ENCODE measurements around the gene MICA. TPM values are rescaled to one million over a fixed set of nuclear protein-coding genes. Genes with fewer than 3 reads are reported as not detected.
"Not testable (repeated sequence)": the region's sequence is repeated elsewhere in the genome, so short reads cannot be mapped to it uniquely, and the experiment has no call there.

Gene MICA
- total RNA-seq, 4 donors from 2014 or later: 0.17 to 7.8 (median 5.0) TPM

DNA sequence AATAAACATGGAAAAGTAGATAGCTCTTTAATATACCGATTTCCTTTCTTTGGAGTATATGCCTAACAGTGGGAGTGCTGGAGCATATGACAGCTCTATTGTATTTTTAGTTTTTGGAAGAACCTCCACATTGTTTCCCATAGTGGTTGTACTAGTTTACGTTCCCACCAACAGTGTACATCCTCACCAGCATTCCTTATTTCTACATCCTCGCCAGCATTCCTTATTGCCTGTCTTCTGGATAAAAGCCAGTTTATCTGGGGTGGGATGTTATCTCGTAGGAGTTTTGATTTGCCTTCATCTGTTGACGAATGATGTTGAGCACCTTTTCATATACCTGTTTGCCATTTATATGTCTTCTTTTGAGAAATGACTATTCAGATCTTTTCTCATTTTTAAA is 2.6 kb downstream of the MICA start:
- TF ChIP-seq, protein P1, sequence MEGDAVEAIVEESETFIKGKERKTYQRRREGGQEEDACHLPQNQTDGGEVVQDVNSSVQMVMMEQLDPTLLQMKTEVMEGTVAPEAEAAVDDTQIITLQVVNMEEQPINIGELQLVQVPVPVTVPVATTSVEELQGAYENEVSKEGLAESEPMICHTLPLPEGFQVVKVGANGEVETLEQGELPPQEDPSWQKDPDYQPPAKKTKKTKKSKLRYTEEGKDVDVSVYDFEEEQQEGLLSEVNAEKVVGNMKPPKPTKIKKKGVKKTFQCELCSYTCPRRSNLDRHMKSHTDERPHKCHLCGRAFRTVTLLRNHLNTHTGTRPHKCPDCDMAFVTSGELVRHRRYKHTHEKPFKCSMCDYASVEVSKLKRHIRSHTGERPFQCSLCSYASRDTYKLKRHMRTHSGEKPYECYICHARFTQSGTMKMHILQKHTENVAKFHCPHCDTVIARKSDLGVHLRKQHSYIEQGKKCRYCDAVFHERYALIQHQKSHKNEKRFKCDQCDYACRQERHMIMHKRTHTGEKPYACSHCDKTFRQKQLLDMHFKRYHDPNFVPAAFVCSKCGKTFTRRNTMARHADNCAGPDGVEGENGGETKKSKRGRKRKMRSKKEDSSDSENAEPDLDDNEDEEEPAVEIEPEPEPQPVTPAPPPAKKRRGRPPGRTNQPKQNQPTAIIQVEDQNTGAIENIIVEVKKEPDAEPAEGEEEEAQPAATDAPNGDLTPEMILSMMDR (IDR thresholded peaks at IDR 0.05 in 4 of 5, conservative IDR thresholded peaks at IDR 0.05 in 1 of 5): no peak
- TF ChIP-seq POLR2A (IDR thresholded peaks at IDR 0.05): no peak
- Histone ChIP-seq H3K27me3 (no peaks in the 10 kb centered on the region), H3K4me3 (no peak overlapping the region), H3K4me1 (peaks cover 29 to 34% of the 10 kb centered on the region in 2 donors), H3K9me3 (no peaks in the 10 kb centered on the region), H3K36me3 (no peaks in the 10 kb centered on the region), H3K27ac (no peak overlapping the region)
- ATAC-seq (no peak), DNase-seq (no peak)
- in situ Hi-C loops (cut with MboI; ENCODE audit: low sequenced_read_pairs in 4 of 4): no loop called here
- intact Hi-C loops (cut with DNase I; ENCODE audit: low total_unique reads): no loop called here

DNA sequence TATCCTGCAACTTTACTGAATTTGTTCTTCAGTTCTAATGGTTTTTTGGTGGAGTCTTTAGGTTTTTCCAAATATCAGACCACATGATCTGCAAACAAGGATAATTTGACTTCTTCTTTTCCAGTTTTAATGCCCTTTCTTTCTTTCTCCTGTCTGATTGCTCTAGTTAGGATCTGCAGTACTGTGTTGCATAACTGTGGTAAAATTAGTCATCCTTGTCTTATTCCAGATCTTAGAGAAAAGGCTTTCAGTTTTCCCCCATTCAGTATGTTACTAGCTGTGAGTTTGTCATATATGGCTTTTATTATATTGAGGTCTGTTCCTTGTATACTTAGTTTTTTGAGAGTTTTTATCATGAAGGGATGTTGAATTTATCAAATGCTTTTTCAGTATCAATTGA is 4.3 kb downstream of the MICA start:
- peaks cover 0 to 16% of the 10 kb centered on the region in 2 donors for H3K36me3 ChIP-seq
- no peak overlapping the region for H3K4me3 ChIP-seq
- ATAC-seq (no peak), DNase-seq (no peak)
- no peaks in the 10 kb centered on the region for H3K9me3 ChIP-seq
- TF ChIP-seq, protein P1 (IDR thresholded peaks at IDR 0.05 in 4 of 5, conservative IDR thresholded peaks at IDR 0.05 in 1 of 5): no peak
- no peak for TF ChIP-seq POLR2A (IDR thresholded peaks at IDR 0.05)
- in situ Hi-C loops (cut with MboI; ENCODE audit: low sequenced_read_pairs in 4 of 4) (no loop called here), intact Hi-C loops (cut with DNase I; ENCODE audit: low total_unique reads) (no loop called here)
- H3K27me3 ChIP-seq: no peaks in the 10 kb centered on the region
- H3K27ac ChIP-seq: no peak overlapping the region
- H3K4me1 ChIP-seq: peaks cover 18 to 20% of the 10 kb centered on the region in 2 donors

DNA sequence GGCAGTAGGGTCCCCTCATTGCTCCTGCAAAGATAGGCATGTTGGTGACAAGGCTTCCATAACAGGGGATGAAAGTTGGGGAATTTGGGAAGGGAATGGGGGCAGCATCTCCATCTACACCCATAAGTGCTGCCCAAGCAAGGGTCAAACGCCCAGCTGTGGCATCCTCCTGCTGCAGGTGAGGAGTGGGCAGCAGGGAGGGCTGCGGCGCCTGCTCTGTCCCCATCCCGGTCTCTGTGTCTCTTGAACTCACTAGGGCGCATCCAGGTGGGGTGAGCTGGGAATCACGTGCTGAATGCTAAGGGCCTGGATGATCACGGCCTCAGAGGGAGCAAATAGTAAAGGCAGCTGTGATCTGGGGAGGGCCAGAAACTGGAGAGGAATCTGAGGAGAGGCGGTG is 9.1 kb downstream of the MICA start:
- Histone ChIP-seq H3K27ac (no peak overlapping the region), H3K36me3 (peaks cover 0 to 35% of the 10 kb centered on the region in 2 donors), H3K4me1 (peaks cover 2 to 8% of the 10 kb centered on the region in 2 donors), H3K9me3 (no peaks in the 10 kb centered on the region), H3K4me3 (no peak overlapping the region), H3K27me3 (no peaks in the 10 kb centered on the region)
- intact Hi-C loops (cut with DNase I; ENCODE audit: low total_unique reads): no loop called here
- no peak for ATAC-seq
- TF ChIP-seq POLR2A (IDR thresholded peaks at IDR 0.05): no peak
- TF ChIP-seq, protein P1 (IDR thresholded peaks at IDR 0.05 in 4 of 5, conservative IDR thresholded peaks at IDR 0.05 in 1 of 5): no peak
- no peak for DNase-seq
- in situ Hi-C loops (cut with MboI; ENCODE audit: low sequenced_read_pairs in 4 of 4): no loop called here

DNA sequence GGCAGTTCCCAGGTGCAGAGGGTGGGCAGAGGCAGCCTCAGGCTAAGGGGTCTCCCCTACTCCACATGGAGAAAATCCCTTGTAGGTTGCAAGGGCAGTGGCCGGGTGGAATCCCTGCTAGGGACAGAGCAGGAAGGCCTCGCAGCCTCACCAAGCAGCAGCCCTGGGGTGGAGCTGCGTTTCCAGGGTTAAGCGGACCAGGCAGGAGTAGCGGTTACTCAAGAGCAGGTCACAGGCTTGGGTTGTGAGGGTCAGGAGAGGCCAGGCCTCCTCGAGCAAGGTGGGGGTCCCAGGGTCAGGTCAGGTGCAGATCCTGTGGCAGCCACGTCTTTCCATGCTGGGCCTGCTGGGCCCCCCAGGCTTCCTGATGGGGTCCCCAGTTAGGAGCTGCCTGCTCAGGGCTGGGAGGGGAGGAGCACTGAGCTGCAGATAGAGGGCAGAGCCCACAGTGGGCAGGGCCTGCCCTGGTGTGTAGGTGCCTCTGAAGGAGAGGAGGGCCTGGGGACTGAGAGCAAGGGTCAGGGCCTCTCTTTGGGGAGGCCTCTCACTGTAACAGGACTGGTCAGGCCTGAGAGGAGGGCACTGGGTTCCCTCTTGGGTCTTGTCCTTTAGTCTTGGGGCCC is 10.9 kb downstream of the MICA start:
- H3K4me1 ChIP-seq; in situ Hi-C loops (cut with MboI; ENCODE audit: low sequenced_read_pairs in 4 of 4); H3K27ac ChIP-seq; intact Hi-C loops (cut with DNase I; ENCODE audit: low total_unique reads); H3K4me3 ChIP-seq; ATAC-seq; DNase-seq; H3K9me3 ChIP-seq; H3K27me3 ChIP-seq: not testable (repeated sequence)
- H3K36me3 ChIP-seq: peaks cover 0 to 35% of the 10 kb centered on the region in 2 donors

DNA sequence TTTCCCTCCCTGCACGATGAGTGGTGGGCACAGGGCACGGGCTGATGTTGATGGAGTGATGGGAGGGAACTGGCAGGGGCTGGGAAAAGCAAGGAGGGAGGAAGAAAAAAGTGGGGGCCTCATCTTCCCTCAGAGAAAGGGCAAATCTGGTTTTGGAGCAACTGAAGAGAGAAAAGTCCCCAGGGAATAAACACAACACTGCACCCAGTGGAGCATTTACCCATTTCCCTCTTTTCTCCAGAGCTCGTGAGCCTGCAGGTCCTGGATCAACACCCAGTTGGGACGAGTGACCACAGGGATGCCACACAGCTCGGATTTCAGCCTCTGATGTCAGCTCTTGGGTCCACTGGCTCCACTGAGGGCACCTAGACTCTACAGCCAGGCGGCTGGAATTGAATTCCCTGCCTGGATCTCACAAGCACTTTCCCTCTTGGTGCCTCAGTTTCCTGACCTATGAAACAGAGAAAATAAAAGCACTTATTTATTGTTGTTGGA is 11.4 kb downstream of the MICA start:
- no peak for TF ChIP-seq POLR2A (IDR thresholded peaks at IDR 0.05)
- TF ChIP-seq, protein P1 (IDR thresholded peaks at IDR 0.05 in 4 of 5, conservative IDR thresholded peaks at IDR 0.05 in 1 of 5): no peak
- H3K36me3 ChIP-seq: peaks cover 0 to 35% of the 10 kb centered on the region in 2 donors
- ATAC-seq (no peak), DNase-seq (no peak)
- H3K4me3 ChIP-seq: no peak overlapping the region
- intact Hi-C loops (cut with DNase I; ENCODE audit: low total_unique reads): no loop called here
- no peaks in the 10 kb centered on the region for H3K9me3 ChIP-seq
- no peaks in the 10 kb centered on the region for H3K27me3 ChIP-seq
- H3K27ac ChIP-seq: no peak overlapping the region
- H3K4me1 ChIP-seq: no peaks in the 10 kb centered on the region
- in situ Hi-C loops (cut with MboI; ENCODE audit: low sequenced_read_pairs in 4 of 4): no loop called here

Data from gastrocnemius medialis (tissue), 4 donors.